ENCODE measurements around the gene GAREM1. TPM values are rescaled to one million over a fixed set of nuclear protein-coding genes. Genes with fewer than 3 reads are reported as not detected.

Gene GAREM1
- polyA plus RNA-seq, 1 of the 3 experiments (the other 2 are of a cell fraction): 2.8 TPM

DNA sequence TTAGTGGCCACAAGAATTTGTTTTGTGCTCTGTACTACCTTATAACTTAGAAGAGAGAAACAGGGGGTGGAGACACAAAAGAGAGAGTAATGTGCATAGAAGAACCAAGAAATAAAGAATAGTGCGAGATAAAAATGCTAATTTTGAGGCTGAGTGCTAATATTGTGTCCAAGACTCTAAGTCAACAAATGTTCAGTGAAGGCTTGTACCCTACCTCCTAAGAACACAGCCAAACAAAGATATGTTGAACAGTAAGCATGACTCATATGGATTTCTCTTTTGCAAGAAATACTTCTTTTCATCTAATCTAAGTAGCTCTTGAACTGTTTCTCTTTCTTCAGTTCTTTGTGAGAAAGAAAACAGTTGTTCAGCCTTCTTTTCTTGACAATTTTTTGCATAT is 45.2 kb downstream of the GAREM1 start (continued):
- TF ChIP-seq TCF12 (IDR thresholded peaks at IDR 0.05): peak; percentile 24; the same call in 1 of the 2 replicates
- no peak for TF ChIP-seq NRF1 (IDR thresholded peaks at IDR 0.05; ENCODE audit: low read depth, low read length)
- TF ChIP-seq TAF1 (IDR thresholded peaks at IDR 0.05; ENCODE audit: borderline replicate concordance, low read depth, low read length): no peak
- TF ChIP-seq GATA2 (CRISPR knock-in tag; IDR thresholded peaks at IDR 0.05): no peak
- no peak for TF ChIP-seq SIN3A (IDR thresholded peaks at IDR 0.05; ENCODE audit: borderline replicate concordance, low read depth, low read length)
- TF ChIP-seq FOXM1 (IDR thresholded peaks at IDR 0.05; ENCODE audit: low read depth): no peak
- no peak for TF ChIP-seq MEF2A (IDR thresholded peaks at IDR 0.05; ENCODE audit: borderline replicate concordance, low read depth)

DNA sequence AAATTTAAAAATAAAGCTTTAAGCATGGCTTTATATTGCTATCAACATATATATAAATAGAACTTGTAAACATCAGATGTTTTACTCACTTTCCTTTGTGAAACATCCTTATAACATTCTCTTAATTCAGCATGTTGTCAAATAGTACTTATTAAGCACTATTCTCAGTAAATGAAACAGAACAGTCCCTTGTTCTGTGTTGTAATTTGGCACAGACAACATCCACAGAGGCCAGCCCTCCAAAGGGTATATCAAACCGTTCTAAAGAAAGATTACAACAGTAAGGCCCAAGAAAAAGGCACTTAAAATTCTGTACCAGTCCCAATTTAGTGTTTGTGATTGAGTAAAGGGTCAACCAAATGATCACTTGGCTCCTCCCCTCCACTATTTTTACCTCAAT is 46.0 kb downstream of the GAREM1 start:
- TF ChIP-seq, protein P1, sequence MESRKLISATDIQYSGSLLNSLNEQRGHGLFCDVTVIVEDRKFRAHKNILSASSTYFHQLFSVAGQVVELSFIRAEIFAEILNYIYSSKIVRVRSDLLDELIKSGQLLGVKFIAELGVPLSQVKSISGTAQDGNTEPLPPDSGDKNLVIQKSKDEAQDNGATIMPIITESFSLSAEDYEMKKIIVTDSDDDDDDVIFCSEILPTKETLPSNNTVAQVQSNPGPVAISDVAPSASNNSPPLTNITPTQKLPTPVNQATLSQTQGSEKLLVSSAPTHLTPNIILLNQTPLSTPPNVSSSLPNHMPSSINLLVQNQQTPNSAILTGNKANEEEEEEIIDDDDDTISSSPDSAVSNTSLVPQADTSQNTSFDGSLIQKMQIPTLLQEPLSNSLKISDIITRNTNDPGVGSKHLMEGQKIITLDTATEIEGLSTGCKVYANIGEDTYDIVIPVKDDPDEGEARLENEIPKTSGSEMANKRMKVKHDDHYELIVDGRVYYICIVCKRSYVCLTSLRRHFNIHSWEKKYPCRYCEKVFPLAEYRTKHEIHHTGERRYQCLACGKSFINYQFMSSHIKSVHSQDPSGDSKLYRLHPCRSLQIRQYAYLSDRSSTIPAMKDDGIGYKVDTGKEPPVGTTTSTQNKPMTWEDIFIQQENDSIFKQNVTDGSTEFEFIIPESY (IDR thresholded peaks at IDR 0.05; ENCODE audit: borderline replicate concordance, low read depth): no peak
- TF ChIP-seq TCF12 (IDR thresholded peaks at IDR 0.05): no peak
- TF ChIP-seq FOXJ3 (CRISPR knock-in tag; IDR thresholded peaks at IDR 0.05): no peak
- TF ChIP-seq YY1 (IDR thresholded peaks at IDR 0.05; ENCODE audit: low read depth): no peak
- TF ChIP-seq POLR2AphosphoS5 (IDR thresholded peaks at IDR 0.05; ENCODE audit: low read depth, low read length): no peak
- no peak for TF ChIP-seq SIN3A (IDR thresholded peaks at IDR 0.05; ENCODE audit: borderline replicate concordance, low read depth, low read length)
- TF ChIP-seq EP300 (IDR thresholded peaks at IDR 0.05; ENCODE audit: borderline replicate concordance in 1 of 2, low read depth in 1 of 2, low read length in 1 of 2): no peak
- TF ChIP-seq SMC3 (IDR thresholded peaks at IDR 0.05; ENCODE audit: low read depth, low read length): no peak
- TF ChIP-seq RAD21 (IDR thresholded peaks at IDR 0.05; ENCODE audit: low read length): no peak
- no peak for TF ChIP-seq IRF3 (IDR thresholded peaks at IDR 0.05; ENCODE audit: low read depth, low read length)
- no peak for TF ChIP-seq RXRA (IDR thresholded peaks at IDR 0.05; ENCODE audit: borderline replicate concordance, low read depth)
- TF ChIP-seq, protein P2, sequence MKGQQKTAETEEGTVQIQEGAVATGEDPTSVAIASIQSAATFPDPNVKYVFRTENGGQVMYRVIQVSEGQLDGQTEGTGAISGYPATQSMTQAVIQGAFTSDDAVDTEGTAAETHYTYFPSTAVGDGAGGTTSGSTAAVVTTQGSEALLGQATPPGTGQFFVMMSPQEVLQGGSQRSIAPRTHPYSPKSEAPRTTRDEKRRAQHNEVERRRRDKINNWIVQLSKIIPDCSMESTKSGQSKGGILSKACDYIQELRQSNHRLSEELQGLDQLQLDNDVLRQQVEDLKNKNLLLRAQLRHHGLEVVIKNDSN (IDR thresholded peaks at IDR 0.05; ENCODE audit: borderline replicate concordance, low read depth): no peak
- no peak for TF ChIP-seq FOXM1 (IDR thresholded peaks at IDR 0.05; ENCODE audit: low read depth)
- no peak for TF ChIP-seq TEAD4 (IDR thresholded peaks at IDR 0.05; ENCODE audit: borderline replicate concordance, insufficient read depth)
- no peak for TF ChIP-seq PBX3 (IDR thresholded peaks at IDR 0.05)
- no peak for TF ChIP-seq CHD2 (IDR thresholded peaks at IDR 0.05; ENCODE audit: low read length, partially characterized antibody)
- DNase-seq: no peak
- POLR2A ChIA-PET: no interaction called here

More for the DNA sequence above, 46.0 kb downstream of the GAREM1 start:
- Histone ChIP-seq H2AFZ (ENCODE audit: low read depth) (no peak overlapping the region), H3K79me2 (ENCODE audit: insufficient read depth) (peaks cover 7% of the 10 kb centered on the region), H3K4me2 (no peak overlapping the region), H3K4me3 (ENCODE audit: low read depth in 2 of 2, low read length in 1 of 2) (no peak overlapping the region), H3K36me3 (replicated peaks in 1 of 2; ENCODE audit: control insufficient read depth in 1 of 2, insufficient read depth in 2 of 2, low read length in 1 of 2) (no peaks in the 10 kb centered on the region), H3K27me3 (ENCODE audit: insufficient read depth) (no peaks in the 10 kb centered on the region), H3F3A (replicated peaks; ENCODE audit: insufficient read depth) (peaks cover 8% of the 10 kb centered on the region), H3K27ac (ENCODE audit: low read depth in 2 of 2, low read length in 1 of 2) (peak overlapping the region in 1 of 2 experiments; percentile 62; a peak in 1 of 4 replicates), H3K9ac (no peak overlapping the region), H3K9me3 (no peaks in the 10 kb centered on the region), H3K9me2 (no peaks in the 10 kb centered on the region), H3K4me1 (ENCODE audit: control insufficient read depth in 1 of 2, insufficient read depth in 2 of 2, low read depth in 1 of 2, low read length in 1 of 2) (peaks cover 6 to 23% of the 10 kb centered on the region in 2 experiments; a peak in 3 of 4 replicates), H4K20me1 (ENCODE audit: insufficient read depth) (no peaks in the 10 kb centered on the region)
- CTCF ChIA-PET: interaction anchor here (1.8 kb wide), 1 partner anchor 135 kb away, joined by 5 read pairs; no protein-coding TSS in a partner anchor
- 67% methylated on average over 1 of the region's 1 CpG for WGBS (ENCODE audit: low lambda C conversion rate)
